GM12872 (cell line): ENCODE measurements around the gene CDC42BPA.

ENCODE experiments used
- CTCF ChIP-seq: IDR thresholded peaks from 3 replicates; pipeline ENCODE4 v1.5.1; 2011; ENCODE audit warnings: low read depth, mild to moderate bottlenecking, low read length, moderate library complexity; ENCODE audit not compliant: insufficient read depth

The CDC42BPA gene

DNA sequence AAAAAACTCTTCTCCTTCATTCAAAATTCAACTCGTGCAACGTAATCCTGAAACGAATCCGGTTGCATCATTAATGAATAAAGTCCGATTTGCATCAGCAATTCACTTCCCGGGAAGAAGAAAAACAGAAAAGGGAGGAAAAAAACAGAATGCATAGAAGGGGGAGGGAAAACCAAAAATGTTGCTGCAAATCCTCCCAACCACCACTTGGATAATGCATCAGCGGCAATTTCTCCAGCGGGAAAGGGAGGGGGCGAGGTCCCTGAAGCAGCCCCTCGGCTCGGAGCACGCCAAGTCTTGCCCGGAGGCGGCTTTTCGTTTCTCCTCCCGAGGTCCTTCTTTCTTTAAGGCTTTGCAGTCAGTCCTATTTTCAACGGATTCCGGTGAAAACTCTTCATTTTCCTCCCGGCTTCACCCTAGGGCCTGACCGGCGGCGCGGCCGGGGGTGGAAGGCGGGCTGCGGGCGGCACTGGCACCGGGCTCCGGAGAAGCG is 723 bp downstream of the CDC42BPA start:
- TF ChIP-seq CTCF: 0 out of 3 replicates have a peak, but pooled peaks have one; percentile 21

DNA sequence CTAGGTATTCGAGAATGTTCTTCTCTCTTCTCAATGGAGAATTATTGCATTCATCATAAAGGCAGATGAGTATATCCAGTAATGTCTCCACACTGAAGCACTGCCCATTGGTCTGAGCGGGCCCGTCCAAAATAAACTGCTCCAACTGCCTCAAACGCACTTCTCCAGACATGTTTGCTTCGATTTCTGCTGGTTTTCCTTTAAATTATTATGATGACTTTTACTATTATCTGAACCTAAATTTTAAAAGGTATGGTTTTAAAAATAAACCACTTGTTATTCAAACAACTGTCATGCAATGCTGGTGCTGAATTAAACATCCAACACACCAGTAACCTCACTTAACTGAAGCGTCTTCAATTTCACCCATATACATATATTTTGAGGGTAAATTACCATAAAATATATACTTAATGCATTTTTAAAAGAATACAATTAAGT is 1.3 kb downstream of the CDC42BPA start:
- no peak for TF ChIP-seq CTCF

DNA sequence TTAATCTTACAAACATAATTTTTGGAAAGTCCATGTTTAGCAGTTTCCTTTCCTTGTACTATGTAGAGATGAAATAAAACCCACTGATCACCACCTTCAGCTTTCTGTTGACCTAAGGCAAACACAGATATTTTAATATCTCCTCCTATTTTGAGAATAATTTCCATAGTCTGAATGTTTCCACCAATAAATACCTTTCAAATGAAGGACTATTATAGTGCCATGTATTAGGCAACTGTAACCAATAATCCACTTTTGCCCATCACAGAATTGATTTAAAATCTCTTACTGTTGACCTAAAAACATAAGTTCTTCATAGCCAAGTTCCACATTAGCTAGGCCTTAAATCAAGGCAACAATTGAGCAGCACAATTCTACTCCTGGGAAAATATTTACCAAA is 1.8 kb downstream of the CDC42BPA start:
- TF ChIP-seq CTCF: no peak

- TF ChIP-seq CTCF: no peak
Measured at GRCh38 chr1:227315629-227316346, 2.5 kb downstream of the CDC42BPA start.

- TF ChIP-seq CTCF: no peak
Measured at GRCh38 chr1:227314014-227314848, 4.1 kb downstream of the CDC42BPA start.

GRCh38 chr1:227312361-227313025 is 5.8 kb downstream of the CDC42BPA start:
- no peak for TF ChIP-seq CTCF
